Embryonic facial prominence (tissue), 1 donor: Measurements from ENCODE around the gene LYPLA2.
"Not testable (repeated sequence)": the region's sequence is repeated elsewhere in the genome, so short reads cannot be mapped to it uniquely, and the experiment has no call there.

Source experiments
- DNase-seq: peaks from one replicate; pipeline ENCODE4 v3.0.0-alpha.2; 2016; ENCODE audit errors: extremely low spot score

LYPLA2 gene

GRCh38 chr1:23779826-23780371 is 11.0 kb upstream of the LYPLA2 start:
- no peak for DNase-seq

- not testable (repeated sequence) for DNase-seq
These were observed 7.8 kb upstream of the LYPLA2 start for GRCh38 chr1:23783141-23783540.

- DNase-seq: no peak
These were observed 6.1 kb upstream of the LYPLA2 start for GRCh38 chr1:23784846-23785245.

GRCh38 chr1:23787701-23788100 is 3.2 kb upstream of the LYPLA2 start:
- no peak for DNase-seq

- DNase-seq: no peak
These were observed 2.2 kb upstream of the LYPLA2 start for GRCh38 chr1:23788695-23789094.

GRCh38 chr1:23791516-23792047 is 637 bp downstream of the LYPLA2 start:
- no peak for DNase-seq

GRCh38 chr1:23792151-23792945 is 1.4 kb downstream of the LYPLA2 start:
- DNase-seq: no peak

GRCh38 chr1:23793018-23793781 is 2.3 kb downstream of the LYPLA2 start:
- DNase-seq: no peak

- no peak for DNase-seq
These were observed 3.2 kb downstream of the LYPLA2 start for GRCh38 chr1:23793861-23794731.

- DNase-seq: not testable (repeated sequence)
These were observed 3.8 kb downstream of the LYPLA2 start for GRCh38 chr1:23794732-23795182.

GRCh38 chr1:23795676-23796465 is 4.9 kb downstream of the LYPLA2 start:
- no peak for DNase-seq

- no peak for DNase-seq
These were observed 5.7 kb downstream of the LYPLA2 start for GRCh38 chr1:23796466-23797271.

- DNase-seq: no peak
These were observed 6.8 kb downstream of the LYPLA2 start for GRCh38 chr1:23797478-23798448.

GRCh38 chr1:23798662-23799142 is 7.8 kb downstream of the LYPLA2 start:
- no peak for DNase-seq

GRCh38 chr1:23799255-23799569 is 8.3 kb downstream of the LYPLA2 start:
- DNase-seq: no peak

- no peak for DNase-seq
These were observed 8.8 kb downstream of the LYPLA2 start for GRCh38 chr1:23799570-23800399.
